Astrocyte of the cerebellum (primary cell): ENCODE data around the gene GFPT1.

Experiments used
- DNase-seq: peaks from one replicate; pipeline ENCODE4 v3.0.0-alpha.2; 2011; ENCODE audit warnings: low read depth
- H3K4me3 ChIP-seq: 2 replicates; pipeline ENCODE4 v1.5.1; 2011; ENCODE audit warnings: mild to moderate bottlenecking, low read depth, low read length, moderate library complexity
- in situ Hi-C: cut with HindIII; loops from 2 replicates; pipeline ENCODE4 v1.10.0; 2017; ENCODE audit warnings: low sequenced_read_pairs
- TF ChIP-seq, protein P1 (sequence below): IDR thresholded peaks from 2 replicates; pipeline ENCODE4 v1.5.1; 2012; ENCODE audit warnings: low read length, low read depth, moderate library complexity, mild to moderate bottlenecking; ENCODE audit errors: missing control alignments

Gene GFPT1

DNA sequence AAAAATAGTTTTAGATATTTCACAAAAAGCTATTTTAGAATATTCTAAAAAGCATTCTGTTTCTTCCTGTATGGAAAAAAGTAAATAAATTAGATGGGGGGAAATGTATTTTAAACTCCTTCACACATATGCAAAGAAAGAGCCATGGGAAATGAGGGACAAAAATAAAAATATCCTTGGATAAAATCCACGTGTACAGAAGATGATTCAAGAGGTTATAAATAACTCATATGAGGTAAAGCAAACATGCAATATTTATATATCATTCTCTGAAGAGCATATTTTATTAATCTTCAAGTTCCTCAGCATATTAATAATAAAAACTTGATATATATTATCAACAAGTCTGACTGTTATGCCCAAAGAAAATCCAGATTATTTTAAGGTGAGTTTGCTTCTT, 8.8 kb upstream of the GFPT1 start:
- no peak overlapping the region for H3K4me3 ChIP-seq
- TF ChIP-seq, protein P1, sequence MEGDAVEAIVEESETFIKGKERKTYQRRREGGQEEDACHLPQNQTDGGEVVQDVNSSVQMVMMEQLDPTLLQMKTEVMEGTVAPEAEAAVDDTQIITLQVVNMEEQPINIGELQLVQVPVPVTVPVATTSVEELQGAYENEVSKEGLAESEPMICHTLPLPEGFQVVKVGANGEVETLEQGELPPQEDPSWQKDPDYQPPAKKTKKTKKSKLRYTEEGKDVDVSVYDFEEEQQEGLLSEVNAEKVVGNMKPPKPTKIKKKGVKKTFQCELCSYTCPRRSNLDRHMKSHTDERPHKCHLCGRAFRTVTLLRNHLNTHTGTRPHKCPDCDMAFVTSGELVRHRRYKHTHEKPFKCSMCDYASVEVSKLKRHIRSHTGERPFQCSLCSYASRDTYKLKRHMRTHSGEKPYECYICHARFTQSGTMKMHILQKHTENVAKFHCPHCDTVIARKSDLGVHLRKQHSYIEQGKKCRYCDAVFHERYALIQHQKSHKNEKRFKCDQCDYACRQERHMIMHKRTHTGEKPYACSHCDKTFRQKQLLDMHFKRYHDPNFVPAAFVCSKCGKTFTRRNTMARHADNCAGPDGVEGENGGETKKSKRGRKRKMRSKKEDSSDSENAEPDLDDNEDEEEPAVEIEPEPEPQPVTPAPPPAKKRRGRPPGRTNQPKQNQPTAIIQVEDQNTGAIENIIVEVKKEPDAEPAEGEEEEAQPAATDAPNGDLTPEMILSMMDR: no peak
- in situ Hi-C loops: no loop called here
- no peak for DNase-seq

DNA sequence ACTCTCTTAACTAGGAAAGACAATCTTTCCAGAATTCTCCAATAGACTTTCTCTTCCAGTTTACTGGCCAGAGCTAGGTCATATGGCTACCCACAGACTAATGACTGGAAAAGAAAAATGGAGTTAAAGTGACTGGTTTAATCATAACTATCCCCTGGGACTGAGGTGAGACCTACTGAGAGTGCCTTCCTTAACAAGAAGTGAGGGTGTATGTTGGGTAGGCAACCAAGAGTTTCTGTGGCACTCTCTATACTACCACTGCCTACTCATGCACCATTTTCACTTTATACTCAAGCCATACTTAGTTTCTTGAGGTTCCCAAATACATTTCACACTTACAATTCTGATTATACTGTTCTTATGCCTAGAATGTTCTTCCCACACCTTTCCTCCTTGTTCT, 6.9 kb upstream of the GFPT1 start:
- TF ChIP-seq, protein P1: no peak
- no peak overlapping the region for H3K4me3 ChIP-seq
- in situ Hi-C loops: no loop called here
- no peak for DNase-seq

DNA sequence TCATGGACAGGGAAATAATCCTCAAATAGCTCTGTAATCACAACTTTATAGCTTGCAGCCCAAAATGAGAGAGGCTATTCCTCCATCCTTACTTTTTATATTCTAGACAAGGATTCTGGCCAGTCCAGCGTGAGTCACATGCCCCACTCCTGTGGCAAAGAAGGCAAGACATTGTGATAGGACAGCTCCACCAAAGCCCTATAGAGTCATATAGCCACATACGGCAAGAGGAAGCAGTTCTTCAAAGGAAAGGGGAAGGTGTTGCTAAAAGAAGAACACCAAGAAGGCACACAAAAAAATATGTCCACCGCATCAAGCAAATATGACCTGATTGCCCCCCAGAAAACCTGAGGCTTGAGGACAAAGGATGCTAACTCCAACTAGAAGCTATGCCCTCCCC, 3.4 kb upstream of the GFPT1 start:
- TF ChIP-seq, protein P1: no peak
- no peak for DNase-seq
- in situ Hi-C loops: no loop called here
- H3K4me3 ChIP-seq: no peak overlapping the region

DNA sequence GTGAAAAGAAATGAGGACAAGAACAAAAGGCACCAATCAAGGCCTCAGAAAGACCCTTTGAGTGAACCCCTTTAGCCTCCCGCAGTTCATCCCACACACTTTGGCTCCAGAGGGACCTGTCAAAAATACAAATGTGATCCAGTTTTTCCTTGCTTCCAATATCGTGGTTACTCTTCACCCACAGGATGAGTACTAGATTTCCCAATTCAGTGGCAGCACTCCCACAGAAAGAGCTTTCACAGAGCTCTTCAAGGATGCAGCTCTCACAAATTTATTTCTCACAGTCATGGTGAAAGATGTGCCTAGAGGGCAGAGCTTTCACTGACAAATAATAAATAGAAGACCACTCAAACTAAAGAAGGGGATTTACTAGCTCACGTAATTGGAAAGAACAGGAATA, 3.0 kb upstream of the GFPT1 start:
- in situ Hi-C loops: no loop called here
- TF ChIP-seq, protein P1: no peak
- no peak for DNase-seq
- no peak overlapping the region for H3K4me3 ChIP-seq

DNA sequence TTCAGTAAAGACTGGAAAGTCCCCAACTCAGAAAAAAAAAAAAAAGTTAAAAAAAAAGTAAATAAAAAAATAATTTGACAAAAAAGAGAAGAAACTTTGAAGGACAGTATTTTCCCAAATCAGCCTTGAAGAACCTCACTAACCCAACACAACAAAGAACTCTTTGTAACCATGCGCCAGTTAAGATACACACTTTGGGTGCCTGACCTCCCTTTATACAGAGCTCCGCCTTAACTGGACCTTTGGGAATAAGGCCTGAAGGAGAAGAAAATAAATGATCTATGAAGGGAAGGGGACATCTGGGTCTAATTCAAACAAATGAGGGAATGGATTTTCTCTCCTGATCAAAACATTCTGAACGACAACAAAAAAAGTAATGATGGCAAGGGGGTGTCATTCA, 2.2 kb upstream of the GFPT1 start:
- TF ChIP-seq, protein P1: no peak
- no peak overlapping the region for H3K4me3 ChIP-seq
- in situ Hi-C loops: no loop called here
- no peak for DNase-seq

DNA sequence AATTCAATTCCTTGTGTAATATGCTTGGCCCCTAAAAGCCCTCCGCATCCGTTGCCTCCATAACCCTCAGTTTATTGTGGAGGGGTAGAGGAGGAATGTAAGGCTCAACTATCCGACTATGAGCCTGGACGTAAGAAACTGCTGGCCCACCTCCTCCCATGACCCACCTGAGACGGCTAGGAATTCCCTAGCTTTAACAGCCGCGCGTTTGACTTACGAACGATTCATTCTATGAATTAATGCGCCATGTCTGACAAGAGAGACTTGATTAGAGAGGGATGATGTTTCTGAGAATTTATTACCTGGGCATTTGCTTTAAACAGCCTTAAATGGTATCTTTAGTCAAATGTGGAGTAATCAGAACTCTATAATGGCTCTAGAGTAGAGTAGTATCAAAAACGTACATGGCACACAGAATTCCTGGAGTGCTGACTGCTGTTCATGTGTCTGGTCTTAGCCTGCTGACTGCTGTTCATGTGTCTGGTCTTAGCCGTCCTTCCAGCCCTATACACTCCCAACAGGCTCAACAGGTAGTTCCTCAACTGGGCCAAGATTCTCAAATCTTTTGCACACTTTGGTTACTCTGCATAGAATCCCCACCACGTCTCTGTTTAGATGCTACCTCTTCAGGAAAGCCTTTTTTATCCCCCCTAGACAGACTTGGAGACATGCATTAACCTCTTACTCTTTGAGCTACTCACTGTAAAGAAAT, 899 bp upstream of the GFPT1 start:
- no peak for DNase-seq
- TF ChIP-seq, protein P1: no peak
- H3K4me3 ChIP-seq: peak overlapping the region; percentile 87
- in situ Hi-C loops: no loop called here
